HG03064 (cell line): ENCODE measurements around the gene SLCO3A1.
"Not testable (repeated sequence)": the region's sequence is repeated elsewhere in the genome, so short reads cannot be mapped to it uniquely, and the experiment has no call there.

Experiments used
- ATAC-seq: cut with Tn5 transposase; IDR thresholded peaks from one replicate; pipeline ENCODE4 v1.9.1; 2021; ENCODE audit warnings: low read depth; ENCODE audit not compliant: unreplicated experiment

SLCO3A1 gene

DNA sequence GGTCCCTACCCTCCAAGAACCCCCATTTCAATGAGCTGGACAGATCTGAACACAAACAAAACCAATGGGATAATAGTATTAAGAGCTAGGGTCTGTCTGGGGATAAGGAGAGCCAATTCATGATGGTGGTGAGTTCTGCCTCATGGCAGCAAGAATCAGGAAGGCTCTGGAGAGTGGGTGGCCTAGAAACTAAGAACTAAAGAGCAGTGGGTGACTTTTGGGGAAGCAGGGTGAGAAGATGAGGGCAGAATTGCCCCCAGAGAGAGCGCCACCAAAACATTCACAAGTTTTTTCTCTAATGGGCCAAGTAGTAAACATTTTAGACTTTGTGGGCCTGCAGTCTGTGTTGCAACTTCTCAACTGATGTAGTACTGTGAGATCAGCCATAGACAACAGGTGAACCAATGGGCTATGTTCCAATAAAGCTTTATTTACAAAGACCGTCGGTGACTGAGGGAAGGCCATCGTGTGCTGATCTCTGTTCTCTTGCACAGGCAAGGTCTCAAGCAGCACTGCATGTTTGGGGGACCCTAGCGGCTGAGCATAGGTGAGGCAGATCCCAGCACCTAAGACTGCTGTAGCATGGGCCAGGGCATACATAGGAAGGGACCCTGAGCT lies 314.7 kb downstream of the SLCO3A1 start:
- ATAC-seq: no peak

DNA sequence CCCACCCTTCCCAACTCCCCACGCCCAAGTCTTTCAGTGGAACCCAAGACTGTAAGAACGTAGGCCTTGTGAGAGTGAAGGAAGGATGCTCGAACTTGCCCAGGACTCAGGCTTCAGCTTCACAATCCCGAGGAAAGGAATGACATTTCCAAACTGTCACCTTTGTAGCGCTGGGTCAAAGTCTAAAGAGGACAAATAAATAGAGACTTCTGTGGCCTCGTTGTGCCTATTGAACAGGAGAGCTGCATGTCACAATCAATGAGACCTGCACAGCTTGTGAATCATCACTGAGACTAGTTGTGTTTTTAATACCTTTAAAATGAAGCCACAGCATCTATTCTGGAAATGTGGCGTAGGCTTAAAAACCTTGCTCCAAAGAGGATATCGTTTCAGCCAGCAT lies 317.4 kb downstream of the SLCO3A1 start:
- ATAC-seq: no peak

DNA sequence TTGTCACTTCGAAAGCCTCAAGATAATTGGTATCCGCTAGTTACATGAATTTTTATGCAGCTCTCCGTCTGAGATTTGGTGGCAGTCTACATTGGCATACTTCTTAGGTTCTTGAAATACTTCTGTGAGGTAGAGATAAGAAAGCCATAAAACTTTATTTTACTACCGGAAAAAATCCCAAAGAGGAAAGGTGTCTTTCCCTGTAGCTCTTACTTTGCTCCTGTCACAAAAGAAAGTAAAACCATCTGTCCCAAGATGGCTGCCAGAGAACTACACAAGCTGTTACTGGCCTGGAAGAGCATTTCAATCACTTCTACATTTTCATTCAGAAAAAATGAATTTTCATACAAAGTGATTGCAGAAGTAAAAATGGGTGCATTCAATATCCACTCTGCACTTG lies 325.4 kb downstream of the SLCO3A1 start:
- ATAC-seq: no peak

DNA sequence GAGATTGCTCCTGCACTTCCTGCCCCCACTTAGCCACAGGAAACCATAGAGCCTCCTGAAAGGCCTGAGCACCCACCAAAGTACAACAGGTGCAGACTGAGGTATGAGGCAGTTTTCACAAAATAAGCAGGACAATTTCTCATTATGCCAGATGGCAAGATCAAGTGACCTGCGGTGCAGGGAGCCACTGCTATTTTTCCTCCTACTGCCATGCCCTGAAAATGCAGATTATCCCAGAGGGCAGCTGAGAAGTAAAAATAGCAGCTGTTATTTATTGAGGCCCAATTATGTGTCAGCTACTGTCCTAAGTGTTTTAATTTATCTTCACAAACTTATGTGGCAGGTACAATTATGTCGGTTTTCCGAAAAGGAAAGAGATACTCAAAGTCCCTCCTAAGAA lies 330.6 kb downstream of the SLCO3A1 start:
- no peak for ATAC-seq

DNA sequence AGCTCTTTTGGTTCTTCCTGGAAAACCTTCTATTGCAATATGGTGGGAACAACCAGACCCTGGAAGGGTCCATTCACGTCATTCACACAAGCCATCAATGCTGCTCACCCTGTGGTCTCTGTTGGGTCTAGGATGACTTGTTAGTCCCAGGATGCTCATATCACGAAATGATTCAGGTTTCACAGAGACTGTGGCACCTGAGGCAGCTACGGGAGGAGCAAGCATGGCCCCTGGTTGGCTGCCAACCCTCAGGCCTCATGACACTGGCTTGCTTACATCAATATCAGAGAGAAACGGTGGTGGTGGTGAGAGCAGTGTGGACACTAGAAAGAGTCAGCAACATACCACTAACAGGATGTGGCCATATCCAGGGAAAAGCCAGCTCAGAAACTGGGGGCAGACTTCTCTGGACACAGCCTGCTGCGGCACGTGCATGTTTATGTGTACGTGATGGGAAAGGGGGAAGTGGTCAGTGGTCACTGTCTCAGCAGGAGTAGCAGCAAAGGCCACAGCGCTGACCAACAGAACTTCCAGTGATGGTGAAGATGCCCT lies 331.2 kb downstream of the SLCO3A1 start:
- ATAC-seq: no peak

DNA sequence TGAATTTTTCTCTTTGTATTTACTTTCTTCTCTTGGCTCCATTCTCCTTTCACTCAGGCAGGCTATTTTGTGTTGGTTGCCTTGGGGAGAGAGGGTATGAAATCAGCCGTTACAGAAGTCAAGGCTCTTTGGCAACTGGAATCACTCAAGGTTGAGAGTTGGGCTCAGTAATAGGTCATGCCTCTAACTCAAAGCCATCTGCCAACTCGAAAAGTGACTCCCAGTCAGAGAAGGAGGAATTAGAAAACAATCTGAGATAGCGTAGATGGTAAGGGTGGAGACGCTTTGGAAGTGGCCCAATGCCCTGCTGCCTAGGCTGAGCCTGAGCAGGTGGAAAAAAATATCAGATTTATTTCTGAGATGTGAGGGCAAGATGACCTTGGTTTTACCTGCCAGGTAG lies 334.5 kb downstream of the SLCO3A1 start:
- ATAC-seq: no peak

DNA sequence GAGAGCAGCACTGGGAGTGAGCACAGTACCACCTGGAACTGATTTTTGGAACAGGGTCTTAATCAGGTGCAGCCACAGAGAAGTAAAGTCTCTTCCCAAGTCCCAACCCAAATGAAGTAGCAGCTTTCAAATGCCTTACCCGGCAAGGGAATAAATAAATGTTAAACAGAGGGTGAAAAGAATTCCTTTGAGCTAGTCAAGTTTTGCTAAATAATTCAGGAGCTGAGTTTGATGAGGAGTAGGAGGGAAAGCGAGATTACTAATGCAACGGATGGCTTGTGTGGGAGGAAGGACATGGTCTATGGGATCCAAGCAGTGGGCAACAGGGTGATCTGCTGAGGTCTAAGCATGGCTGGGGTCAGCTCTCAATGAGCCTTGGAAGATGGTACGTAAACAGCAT lies 335.7 kb downstream of the SLCO3A1 start:
- no peak for ATAC-seq

DNA sequence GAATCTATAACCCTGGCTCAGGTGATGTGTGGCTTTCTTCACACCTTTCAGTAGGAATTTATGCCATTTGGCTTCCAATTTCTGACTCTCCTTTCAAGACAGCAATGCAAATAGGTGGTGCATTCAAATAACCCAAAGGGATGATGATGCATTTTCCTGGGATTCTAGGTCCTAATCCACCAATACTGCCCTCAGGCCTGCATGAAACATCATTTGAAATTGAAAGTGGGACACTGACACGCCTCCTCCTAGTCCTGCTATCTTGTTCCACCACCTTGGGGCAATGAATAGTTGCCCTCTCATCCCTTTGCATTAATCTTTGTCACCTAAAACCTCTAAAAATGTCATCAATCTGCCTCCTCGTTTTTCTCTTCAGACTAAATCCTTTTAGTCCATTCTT lies 341.7 kb downstream of the SLCO3A1 start:
- ATAC-seq: no peak

DNA sequence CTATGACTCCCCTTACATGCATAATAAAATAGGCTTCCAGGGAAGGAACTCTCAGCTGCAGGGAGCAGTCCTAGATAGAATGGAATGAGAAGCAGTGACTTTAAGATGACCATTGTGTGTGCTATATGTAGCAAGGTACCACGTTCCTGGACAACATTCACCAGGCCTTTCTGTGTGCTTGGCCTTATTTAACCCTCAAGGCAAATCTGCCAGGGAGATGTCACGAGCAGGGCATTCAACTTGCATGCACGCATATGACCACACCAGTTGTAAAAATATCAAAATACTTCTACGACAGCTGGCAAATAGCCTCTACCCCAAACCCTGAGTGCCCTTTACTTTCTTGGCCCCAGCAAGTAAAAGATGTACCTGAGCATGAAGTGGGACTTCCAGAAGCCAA lies 342.8 kb downstream of the SLCO3A1 start:
- no peak for ATAC-seq

DNA sequence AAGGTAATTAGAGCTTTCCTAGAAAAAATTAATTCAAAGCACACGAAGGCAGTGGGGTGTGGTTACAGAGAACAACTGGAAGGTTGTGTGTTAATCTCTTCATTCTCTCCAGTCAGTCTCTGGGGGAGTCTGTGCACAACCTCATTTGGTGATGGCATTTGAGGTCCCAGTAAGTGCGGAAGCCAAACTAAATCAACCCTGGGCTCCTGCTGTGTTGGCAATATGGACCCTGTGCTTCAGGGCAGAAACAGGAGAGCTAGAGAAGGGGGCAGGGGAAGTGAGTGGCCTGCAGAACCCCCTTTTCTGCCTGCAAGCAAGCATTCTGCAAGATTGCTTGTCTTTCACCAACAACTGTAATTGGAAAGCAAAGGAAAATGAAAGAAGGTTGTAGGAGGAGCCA lies 344.2 kb downstream of the SLCO3A1 start:
- ATAC-seq: no peak

DNA sequence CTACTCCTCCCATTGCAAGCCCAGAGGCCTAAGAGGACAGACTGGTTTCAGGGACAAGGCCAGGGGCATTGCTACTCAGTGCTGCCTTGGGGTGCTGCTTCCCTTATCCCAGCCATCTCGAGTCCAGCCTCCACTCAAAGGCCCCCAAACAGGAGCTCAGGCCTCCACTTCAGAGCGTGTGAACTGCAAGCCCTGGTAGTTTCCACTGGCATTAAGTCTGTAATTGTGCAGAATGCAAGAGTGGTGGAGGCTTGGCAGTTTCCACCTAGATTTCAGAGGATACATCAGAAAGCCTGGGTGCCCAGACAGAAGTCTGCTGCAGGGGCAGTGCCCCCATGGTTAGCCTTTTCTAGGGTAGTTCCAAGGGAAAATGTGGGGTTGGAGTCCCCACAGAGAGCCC lies 347.4 kb downstream of the SLCO3A1 start:
- ATAC-seq: no peak

DNA sequence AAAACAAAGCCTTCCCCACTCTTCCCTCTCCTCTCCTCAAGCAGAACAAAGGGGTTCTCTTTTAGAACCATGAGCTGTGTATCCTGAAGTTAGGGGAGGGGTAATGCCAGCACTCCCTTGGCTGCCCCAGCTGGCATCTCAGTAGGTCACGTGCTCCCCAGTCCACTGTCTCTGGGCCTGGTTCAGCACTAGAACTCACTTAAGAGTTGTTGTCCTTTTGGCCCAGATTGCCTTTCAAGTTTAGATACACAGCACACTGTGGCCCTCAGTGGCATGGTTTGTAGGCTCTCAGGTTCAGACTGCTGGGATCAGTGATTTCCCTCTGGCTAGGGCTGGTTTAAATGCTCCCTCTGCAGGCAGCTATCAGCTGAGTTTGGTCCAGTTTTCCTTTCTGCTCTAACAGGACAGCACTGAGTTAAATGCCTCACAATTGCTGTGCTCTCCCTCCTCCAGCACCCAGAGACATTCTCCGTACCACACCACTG lies 351.8 kb downstream of the SLCO3A1 start:
- ATAC-seq: no peak

DNA sequence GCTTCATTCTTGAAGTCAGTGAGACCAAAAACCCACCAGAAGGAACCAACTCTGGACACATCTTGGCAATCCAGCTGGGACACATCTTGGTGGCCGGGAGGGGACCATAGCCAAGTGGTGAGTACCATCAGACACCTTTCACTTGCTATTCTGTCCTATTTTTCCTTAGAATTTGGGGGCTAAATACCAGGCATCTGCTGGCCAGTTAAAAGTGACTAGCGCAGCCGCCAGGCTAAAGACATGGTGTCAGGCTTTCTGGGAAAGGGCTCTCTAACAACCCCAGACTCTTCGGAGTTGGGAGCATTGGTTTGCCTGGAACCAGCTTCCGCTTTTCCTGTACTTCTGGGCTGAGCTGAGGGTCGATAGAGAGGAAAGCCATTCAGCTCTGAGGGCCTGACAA lies 354.1 kb downstream of the SLCO3A1 start:
- ATAC-seq: not testable (repeated sequence)
